HEK293 (cell line): ENCODE results near the gene CHST5.

ENCODE experiments used
- CTCF ChIP-seq: fragments of 450-650 bp; formaldehyde crosslinking; IDR thresholded peaks from 2 replicates; pipeline ENCODE4 v1.5.1; 2016; ENCODE audit warnings: missing biosample characterization, missing genetic modification characterization
- KLF10 ChIP-seq: fragments of 450-650 bp; IDR thresholded peaks from 2 replicates; pipeline ENCODE4 v1.5.1; 2018; ENCODE audit warnings: missing biosample characterization, mild to moderate bottlenecking, missing genetic modification characterization
- SCRT1 ChIP-seq: fragments of 450-650 bp; formaldehyde crosslinking; IDR thresholded peaks from 2 replicates; pipeline ENCODE4 v1.5.1; 2016; ENCODE audit warnings: missing biosample characterization, missing genetic modification characterization, borderline replicate concordance
- SCRT2 ChIP-seq: fragments of 450-650 bp; formaldehyde crosslinking; IDR thresholded peaks from 2 replicates; pipeline ENCODE4 v1.5.1; 2016; ENCODE audit warnings: missing biosample characterization, missing genetic modification characterization
- SETDB1 ChIP-seq: IDR thresholded peaks from one replicate; pipeline ENCODE4 v1.6.1; 2017; ENCODE audit warnings: mild to moderate bottlenecking, low read length, moderate library complexity, mixed read lengths; ENCODE audit not compliant: insufficient read length
- ZBTB11 ChIP-seq: fragments of 450-650 bp; formaldehyde crosslinking; conservative IDR thresholded peaks from 2 replicates; pipeline ENCODE4 v1.5.1; 2016; ENCODE audit warnings: low read depth, missing biosample characterization, missing genetic modification characterization
- ZBTB17 ChIP-seq: fragments of 450-650 bp; formaldehyde crosslinking; IDR thresholded peaks from 2 replicates; pipeline ENCODE4 v1.5.1; 2016; ENCODE audit warnings: missing biosample characterization, missing genetic modification characterization
- ZBTB8A ChIP-seq: fragments of 450-650 bp; formaldehyde crosslinking; IDR thresholded peaks from 2 replicates; pipeline ENCODE4 v1.5.1; 2016; ENCODE audit warnings: missing biosample characterization, missing genetic modification characterization
- ZNF324 ChIP-seq: fragments of 450-650 bp; formaldehyde crosslinking; IDR thresholded peaks from 2 replicates; pipeline ENCODE4 v1.5.1; 2016; ENCODE audit warnings: missing biosample characterization, missing genetic modification characterization
- ZNF341 ChIP-seq: fragments of 450-650 bp; formaldehyde crosslinking; IDR thresholded peaks from 2 replicates; pipeline ENCODE4; 2016; ENCODE audit warnings: low read depth, missing biosample characterization, missing genetic modification characterization
- ZNF394 ChIP-seq: fragments of 450-650 bp; formaldehyde crosslinking; IDR thresholded peaks from 2 replicates; pipeline ENCODE4 v1.5.1; 2016; ENCODE audit warnings: missing biosample characterization, missing genetic modification characterization, mild to moderate bottlenecking, moderate library complexity, borderline replicate concordance
- ZNF488 ChIP-seq: fragments of 450-650 bp; formaldehyde crosslinking; IDR thresholded peaks from 2 replicates; pipeline ENCODE4 v1.5.1; 2016; ENCODE audit warnings: missing biosample characterization, missing genetic modification characterization

- TF ChIP-seq SCRT1 (tag by site-specific recombination) (no peak), ZNF394 (tag by site-specific recombination) (no peak), CTCF (tag by site-specific recombination) (no peak), ZBTB11 (tag by site-specific recombination) (no peak), ZNF488 (no peak), SCRT2 (tag by site-specific recombination) (no peak), ZNF324 (tag by site-specific recombination) (no peak), ZBTB8A (tag by site-specific recombination) (no peak), KLF10 (tag by site-specific recombination) (no peak), ZBTB17 (tag by site-specific recombination) (no peak), SETDB1 (no peak), ZNF341 (tag by site-specific recombination) (no peak)
Observed at GRCh38 chr16:75570396-75571065, 34.6 kb upstream of the CHST5 start.
